HK-2 (cell line): ENCODE data around the gene GAB2.

Experiments
- DNase-seq: peaks from one replicate; pipeline ENCODE4 v3.0.0-alpha.2; 2018; ENCODE audit not compliant: unreplicated experiment

The GAB2 gene

GRCh38 chr11:78400116-78400515, 17.5 kb downstream of the GAB2 start:
- DNase-seq: no peak

GRCh38 chr11:78399136-78399535, 18.5 kb downstream of the GAB2 start:
- DNase-seq: no peak

GRCh38 chr11:78398715-78399114, 18.9 kb downstream of the GAB2 start:
- DNase-seq: no peak

- no peak for DNase-seq
Measured at GRCh38 chr11:78397398-78397797, 20.2 kb downstream of the GAB2 start.

GRCh38 chr11:78395597-78395996, 22.0 kb downstream of the GAB2 start:
- no peak for DNase-seq

- no peak for DNase-seq
Measured at GRCh38 chr11:78392854-78393253, 24.8 kb downstream of the GAB2 start.

- DNase-seq: no peak
Measured at GRCh38 chr11:78391424-78391823, 26.2 kb downstream of the GAB2 start.

GRCh38 chr11:78390809-78391208, 26.8 kb downstream of the GAB2 start:
- no peak for DNase-seq

GRCh38 chr11:78386215-78386941, 31.2 kb downstream of the GAB2 start:
- no peak for DNase-seq

GRCh38 chr11:78385205-78385604, 32.4 kb downstream of the GAB2 start:
- no peak for DNase-seq

- no peak for DNase-seq
Measured at GRCh38 chr11:78384231-78384630, 33.4 kb downstream of the GAB2 start.

- DNase-seq: no peak
Measured at GRCh38 chr11:78381865-78382264, 35.8 kb downstream of the GAB2 start.

GRCh38 chr11:78380615-78381051, 37.0 kb downstream of the GAB2 start:
- no peak for DNase-seq

GRCh38 chr11:78379039-78379670, 38.5 kb downstream of the GAB2 start:
- no peak for DNase-seq

GRCh38 chr11:78377625-78378418, 39.8 kb downstream of the GAB2 start:
- no peak for DNase-seq

- no peak for DNase-seq
Measured at GRCh38 chr11:78376858-78377257, 40.8 kb downstream of the GAB2 start.

- DNase-seq: no peak
Measured at GRCh38 chr11:78374917-78375316, 42.7 kb downstream of the GAB2 start.

GRCh38 chr11:78373689-78374088, 43.9 kb downstream of the GAB2 start:
- DNase-seq: no peak

GRCh38 chr11:78372114-78372768, 45.4 kb downstream of the GAB2 start:
- DNase-seq: no peak

GRCh38 chr11:78371221-78371891, 46.3 kb downstream of the GAB2 start:
- no peak for DNase-seq

GRCh38 chr11:78370406-78371172, 47.0 kb downstream of the GAB2 start:
- no peak for DNase-seq
